ENCODE data around the gene GRIA2. TPM values are rescaled to one million over a fixed set of nuclear protein-coding genes. Genes with fewer than 3 reads are reported as not detected.
"Not testable (repeated sequence)": the region's sequence is repeated elsewhere in the genome, so short reads cannot be mapped to it uniquely, and the experiment has no call there.

The GRIA2 gene
- total RNA-seq, result not detected in 2 replicates

- ATAC-seq (ENCODE audit: low read depth), result no peak
- H3K27ac Mint-ChIP-seq, result no peak within 1 kb of the TSS
- H3K9me3 Mint-ChIP-seq, result peaks cover 3% of the 10 kb centered on the region
- no peak within 1 kb of the TSS for H3K4me3 Mint-ChIP-seq
- H3K36me3 Mint-ChIP-seq (ENCODE audit: low read depth), result no peaks in the 10 kb centered on the region
- ChIA-PET CTCF (no interaction called here), POLR2A (no interaction called here)
- H3K27me3 Mint-ChIP-seq, result peaks cover 18% of the 10 kb centered on the region
- H3K4me1 Mint-ChIP-seq, result no peaks in the 10 kb centered on the region
- no peak for DNase-seq
- intact Hi-C loops (cut with micrococcal nuclease), result no loop called here
- TF ChIP-seq CTCF (IDR thresholded peaks at IDR 0.05), result no peak
Observed at GRCh38 chr4:157220371-157220881, at the start of gene GRIA2. Gene GRIA2, plus strand, starts transcription at chr4:157220728. Its CDS starts 315 bp downstream, at chr4:157221043.

GRCh38 chr4:157172011-157172410 is 48.5 kb upstream of the GRIA2 start:
- H3K27ac Mint-ChIP-seq, result no peak overlapping the region
- no peak overlapping the region for H3K4me3 Mint-ChIP-seq
- peaks cover 2% of the 10 kb centered on the region for H3K9me3 Mint-ChIP-seq
- intact Hi-C loops (cut with micrococcal nuclease), result no loop called here
- ATAC-seq (ENCODE audit: low read depth) (no peak), DNase-seq (no peak)
- no peaks in the 10 kb centered on the region for H3K36me3 Mint-ChIP-seq (ENCODE audit: low read depth)
- no peaks in the 10 kb centered on the region for H3K4me1 Mint-ChIP-seq
- no peaks in the 10 kb centered on the region for H3K27me3 Mint-ChIP-seq
- ChIA-PET POLR2A (no interaction called here), CTCF (no interaction called here)
- no peak for TF ChIP-seq CTCF (IDR thresholded peaks at IDR 0.05)

GRCh38 chr4:157180268-157180667 is 40.3 kb upstream of the GRIA2 start:
- not testable (repeated sequence) for H3K4me1 Mint-ChIP-seq; H3K36me3 Mint-ChIP-seq (ENCODE audit: low read depth)

GRCh38 chr4:157184300-157184699 is 36.2 kb upstream of the GRIA2 start:
- no peak for ATAC-seq (ENCODE audit: low read depth)

More at GRCh38 chr4:157180268-157180667, 40.3 kb upstream of the GRIA2 start:
- ATAC-seq (ENCODE audit: low read depth); CTCF ChIA-PET; H3K9me3 Mint-ChIP-seq; DNase-seq; H3K27me3 Mint-ChIP-seq; POLR2A ChIA-PET; H3K4me3 Mint-ChIP-seq; intact Hi-C loops (cut with micrococcal nuclease); H3K27ac Mint-ChIP-seq: not testable (repeated sequence)

GRCh38 chr4:157185363-157185762 is 35.2 kb upstream of the GRIA2 start:
- no peaks in the 10 kb centered on the region for H3K27me3 Mint-ChIP-seq
- TF ChIP-seq CTCF (IDR thresholded peaks at IDR 0.05), result no peak
- no peaks in the 10 kb centered on the region for H3K4me1 Mint-ChIP-seq

More at GRCh38 chr4:157184300-157184699, 36.2 kb upstream of the GRIA2 start:
- H3K27me3 Mint-ChIP-seq, result no peaks in the 10 kb centered on the region
- no peaks in the 10 kb centered on the region for H3K36me3 Mint-ChIP-seq (ENCODE audit: low read depth)
- ChIA-PET CTCF (no interaction called here), POLR2A (no interaction called here)
- no peaks in the 10 kb centered on the region for H3K4me1 Mint-ChIP-seq
- intact Hi-C loops (cut with micrococcal nuclease), result no loop called here
- H3K27ac Mint-ChIP-seq, result no peak overlapping the region
- DNase-seq, result no peak
- no peak overlapping the region for H3K4me3 Mint-ChIP-seq
- TF ChIP-seq CTCF (IDR thresholded peaks at IDR 0.05), result no peak
- peaks cover 6% of the 10 kb centered on the region for H3K9me3 Mint-ChIP-seq

GRCh38 chr4:157195374-157195773 is 25.2 kb upstream of the GRIA2 start:
- TF ChIP-seq CTCF (IDR thresholded peaks at IDR 0.05), result no peak
- H3K36me3 Mint-ChIP-seq (ENCODE audit: low read depth), result no peaks in the 10 kb centered on the region
- H3K27ac Mint-ChIP-seq, result no peak overlapping the region
- no peak overlapping the region for H3K4me3 Mint-ChIP-seq
- intact Hi-C loops (cut with micrococcal nuclease), result no loop called here
- POLR2A ChIA-PET, result no interaction called here
- no peak for DNase-seq
- CTCF ChIA-PET, result no interaction called here
- no peak for ATAC-seq (ENCODE audit: low read depth)
- H3K4me1 Mint-ChIP-seq, result no peaks in the 10 kb centered on the region
- H3K27me3 Mint-ChIP-seq, result no peaks in the 10 kb centered on the region
- peaks cover 2% of the 10 kb centered on the region for H3K9me3 Mint-ChIP-seq

More at GRCh38 chr4:157185363-157185762, 35.2 kb upstream of the GRIA2 start:
- Mint-ChIP-seq H3K4me3 (no peak overlapping the region), H3K27ac (no peak overlapping the region), H3K36me3 (ENCODE audit: low read depth) (no peaks in the 10 kb centered on the region), H3K9me3 (peaks cover 12% of the 10 kb centered on the region)
- intact Hi-C loops (cut with micrococcal nuclease), result no loop called here
- ATAC-seq (ENCODE audit: low read depth), result no peak
- ChIA-PET POLR2A (no interaction called here), CTCF (interaction anchor here (0.5 kb wide), 1 partner anchor 196 kb away, joined by 3 read pairs; no protein-coding TSS in a partner anchor)
- DNase-seq, result no peak
